GM12873 (cell line): ENCODE results near the gene RGS7.

ENCODE experiments used
- TF ChIP-seq, protein P1 (sequence below): IDR thresholded peaks from 2 replicates; pipeline ENCODE4 v1.5.1; 2012; ENCODE audit warnings: low read depth, mild to moderate bottlenecking, moderate library complexity, low read length, control low read depth; ENCODE audit not compliant: insufficient read depth; ENCODE audit errors: missing control alignments

RGS7 gene

DNA sequence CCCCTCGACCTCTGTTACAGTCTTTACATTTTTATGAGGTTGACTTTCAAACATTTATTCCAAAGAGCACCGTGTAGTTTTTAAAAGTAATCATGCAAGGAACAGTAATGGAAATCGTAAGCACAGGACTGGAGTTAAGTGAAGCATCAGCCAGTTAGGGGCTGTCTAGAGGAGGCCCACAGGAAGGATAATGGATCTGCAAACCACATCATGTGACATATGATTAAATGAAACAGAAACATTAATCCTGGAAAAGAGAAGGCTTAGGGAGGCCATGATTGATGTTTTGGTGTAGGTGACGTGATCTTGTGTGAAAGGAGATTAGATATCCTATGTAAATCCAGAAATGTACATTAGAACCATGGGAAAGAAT lies 25.0 kb downstream of the RGS7 start:
- TF ChIP-seq, protein P1, sequence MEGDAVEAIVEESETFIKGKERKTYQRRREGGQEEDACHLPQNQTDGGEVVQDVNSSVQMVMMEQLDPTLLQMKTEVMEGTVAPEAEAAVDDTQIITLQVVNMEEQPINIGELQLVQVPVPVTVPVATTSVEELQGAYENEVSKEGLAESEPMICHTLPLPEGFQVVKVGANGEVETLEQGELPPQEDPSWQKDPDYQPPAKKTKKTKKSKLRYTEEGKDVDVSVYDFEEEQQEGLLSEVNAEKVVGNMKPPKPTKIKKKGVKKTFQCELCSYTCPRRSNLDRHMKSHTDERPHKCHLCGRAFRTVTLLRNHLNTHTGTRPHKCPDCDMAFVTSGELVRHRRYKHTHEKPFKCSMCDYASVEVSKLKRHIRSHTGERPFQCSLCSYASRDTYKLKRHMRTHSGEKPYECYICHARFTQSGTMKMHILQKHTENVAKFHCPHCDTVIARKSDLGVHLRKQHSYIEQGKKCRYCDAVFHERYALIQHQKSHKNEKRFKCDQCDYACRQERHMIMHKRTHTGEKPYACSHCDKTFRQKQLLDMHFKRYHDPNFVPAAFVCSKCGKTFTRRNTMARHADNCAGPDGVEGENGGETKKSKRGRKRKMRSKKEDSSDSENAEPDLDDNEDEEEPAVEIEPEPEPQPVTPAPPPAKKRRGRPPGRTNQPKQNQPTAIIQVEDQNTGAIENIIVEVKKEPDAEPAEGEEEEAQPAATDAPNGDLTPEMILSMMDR = no peak

DNA sequence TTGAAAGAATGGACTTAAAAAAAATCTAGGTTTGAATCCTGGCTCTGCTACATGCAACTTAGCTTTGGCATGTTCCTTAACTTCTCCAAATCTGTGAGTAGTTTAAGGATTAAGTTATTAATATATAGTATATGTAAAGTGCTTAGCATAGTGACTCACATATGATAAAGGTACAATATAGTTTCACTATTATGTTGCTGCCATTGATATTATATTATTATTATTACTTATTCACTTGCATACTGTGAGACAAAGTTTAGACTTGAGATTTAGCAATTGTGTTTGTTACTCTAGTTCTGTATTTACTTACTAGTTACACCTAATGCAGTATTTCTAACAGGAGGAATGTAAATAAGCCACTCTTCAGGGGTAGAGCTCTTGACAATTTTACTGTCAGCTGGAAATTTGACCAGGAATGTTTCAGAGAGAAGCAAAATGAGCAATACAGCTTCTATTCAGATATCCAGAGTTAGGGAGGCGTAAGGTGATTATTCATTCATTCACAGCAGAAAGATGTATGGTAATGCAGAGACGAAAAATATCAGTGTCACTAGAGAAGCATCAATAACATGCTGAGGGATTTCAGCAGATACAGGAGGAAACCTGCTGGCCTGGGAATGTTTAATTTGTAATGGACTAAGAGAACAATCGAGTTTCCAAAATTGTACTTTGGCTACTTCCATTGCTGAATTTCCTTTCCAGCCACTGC lies 25.5 kb downstream of the RGS7 start:
- TF ChIP-seq, protein P1 = no peak

DNA sequence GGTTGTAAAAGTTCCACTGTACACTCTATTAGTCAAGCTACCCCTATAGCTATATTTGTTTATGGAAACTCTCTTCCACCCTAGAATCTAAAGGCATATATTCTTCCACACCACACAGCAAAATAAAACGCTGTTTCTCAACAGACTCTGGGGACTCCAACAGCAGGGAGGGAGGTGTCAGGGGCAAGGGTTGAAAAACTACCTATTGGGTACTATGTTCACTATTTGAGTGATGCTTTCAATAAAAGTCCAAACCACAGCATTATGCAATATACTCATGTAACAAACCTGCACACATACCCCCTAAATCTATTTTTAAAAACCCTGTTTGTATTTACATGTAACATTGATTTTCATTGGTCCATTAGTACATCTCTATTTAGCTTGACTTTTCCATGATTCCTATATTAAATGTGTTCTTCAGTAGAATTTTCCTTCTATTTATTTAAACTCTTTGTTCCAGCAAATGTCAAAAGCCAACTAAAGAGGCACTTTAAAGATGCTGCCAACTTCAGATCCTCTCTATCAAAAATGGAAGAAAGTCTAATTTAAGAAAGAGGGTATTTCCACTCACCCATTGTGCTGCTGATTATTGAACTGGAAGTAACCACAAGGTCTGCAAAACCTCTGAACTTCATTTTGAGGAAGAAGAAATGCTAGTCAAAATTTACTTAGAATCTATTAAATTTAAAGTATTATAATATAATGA lies 26.2 kb downstream of the RGS7 start:
- TF ChIP-seq, protein P1 = no peak

DNA sequence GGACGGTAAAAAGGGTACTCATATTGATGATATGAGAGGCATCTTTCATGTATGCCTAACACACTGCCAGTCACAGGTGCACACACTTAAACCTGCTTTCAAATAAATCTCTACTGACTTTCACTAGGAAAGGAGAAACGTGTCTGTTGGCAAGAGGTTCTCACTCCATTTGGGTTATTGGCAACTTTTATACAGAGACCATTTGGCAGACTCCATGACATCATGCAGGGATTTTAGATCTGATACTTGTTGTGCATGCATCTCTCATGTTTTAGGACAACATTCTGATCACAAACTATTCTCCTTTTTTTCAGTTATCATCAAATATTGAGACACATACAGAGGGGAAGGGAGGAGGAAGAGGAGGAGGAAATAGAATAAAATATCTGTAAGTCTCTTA lies 31.5 kb downstream of the RGS7 start:
- TF ChIP-seq, protein P1 = no peak

DNA sequence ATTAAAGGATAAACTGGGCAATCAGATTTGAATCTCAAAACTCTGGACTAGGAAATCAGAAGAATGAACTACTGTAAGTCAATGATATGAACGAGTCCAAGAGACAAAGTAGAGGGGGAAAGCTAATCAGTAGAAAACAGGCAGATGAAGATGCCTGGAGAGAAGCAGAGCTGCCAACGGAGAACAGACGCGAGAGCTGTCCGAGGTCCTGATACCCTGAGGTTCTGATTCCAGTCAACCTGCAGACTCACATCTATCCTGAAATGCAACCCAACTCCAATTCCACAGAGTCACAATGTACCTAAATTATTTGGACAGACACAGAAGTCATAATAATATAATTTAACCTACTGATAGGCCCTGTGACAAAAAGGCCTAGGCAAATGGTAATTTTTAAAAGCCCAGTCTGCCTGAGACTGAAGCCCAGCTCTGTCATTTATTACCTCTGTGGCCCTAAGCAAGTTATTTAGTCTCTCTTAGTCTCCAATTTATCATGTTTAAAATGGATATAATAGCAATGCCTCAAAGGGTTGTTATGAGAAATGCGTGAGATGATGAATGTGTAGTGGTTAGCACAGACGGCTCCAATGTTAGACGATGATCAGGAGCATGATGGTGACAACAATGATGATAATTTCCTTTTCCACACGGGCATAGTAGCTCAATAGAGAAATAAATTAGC lies 33.4 kb downstream of the RGS7 start:
- TF ChIP-seq, protein P1 = no peak

DNA sequence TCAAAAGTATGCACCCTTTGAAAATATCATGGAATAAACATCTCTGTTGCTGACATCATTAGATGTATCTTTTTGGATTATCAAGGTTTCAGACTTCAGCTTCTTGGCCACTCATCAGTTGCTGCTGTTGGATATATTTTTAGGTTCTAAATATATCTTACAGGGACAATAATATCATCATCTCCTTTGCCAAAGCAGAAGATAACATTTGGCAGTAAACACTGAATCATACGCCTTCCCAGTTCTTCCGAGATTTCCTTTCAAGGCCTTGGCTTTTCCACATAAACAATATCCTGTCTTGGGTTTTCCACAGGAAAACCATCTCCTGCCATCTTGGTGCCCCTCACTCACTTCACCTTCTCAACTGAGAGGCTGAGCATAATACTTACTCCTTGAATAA lies 39.3 kb downstream of the RGS7 start:
- TF ChIP-seq, protein P1 = no peak

DNA sequence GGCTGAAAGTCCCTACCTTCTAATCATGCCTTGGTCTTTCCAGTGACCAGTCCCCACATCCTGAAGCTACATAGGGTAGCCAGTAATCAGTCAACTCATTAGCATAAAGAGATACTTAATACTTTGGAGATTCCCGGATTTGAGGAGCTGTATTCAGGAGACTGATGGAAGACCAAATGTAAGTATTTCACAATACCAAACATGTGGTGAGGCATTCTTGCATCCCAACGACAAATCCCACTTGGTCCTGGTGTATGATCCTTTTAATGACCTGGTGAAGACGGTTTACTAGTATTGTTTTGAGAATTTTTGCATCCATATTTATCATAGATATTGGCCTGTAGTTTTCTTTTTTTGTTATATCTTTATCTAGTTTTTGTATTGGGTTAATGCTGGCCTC lies 40.6 kb downstream of the RGS7 start:
- TF ChIP-seq, protein P1 = no peak
